ENCODE results near the gene LAMA2. TPM values are rescaled to one million over a fixed set of nuclear protein-coding genes. Genes with fewer than 3 reads are reported as not detected.

The LAMA2 gene
- total RNA-seq, 1 donor, result 9.4 TPM

- Histone ChIP-seq H3K27me3 (ENCODE audit: insufficient read depth, low read length) (no peaks in the 10 kb centered on the region), H3K36me3 (ENCODE audit: insufficient read depth, low read length) (no peaks in the 10 kb centered on the region), H2AFZ (ENCODE audit: low read length) (no peak overlapping the region), H3K27ac (ENCODE audit: low read depth, low read length) (no peak overlapping the region), H3K4me1 (ENCODE audit: insufficient read depth, low read length) (peaks cover 48% of the 10 kb centered on the region), H3K4me2 (ENCODE audit: insufficient read depth, low read length) (no peak overlapping the region), H3K79me2 (ENCODE audit: insufficient read depth, low read length) (no peaks in the 10 kb centered on the region), H3K9me3 (ENCODE audit: low read depth, low read length) (no peaks in the 10 kb centered on the region), H4K20me1 (ENCODE audit: insufficient read depth, low read length) (no peaks in the 10 kb centered on the region), H3K4me3 (ENCODE audit: insufficient read depth, low read length) (no peak overlapping the region)
- TF ChIP-seq CTCF (IDR thresholded peaks at IDR 0.05; ENCODE audit: extremely low read depth, low read depth, low read length), result no peak
- DNase-seq (ENCODE audit: insufficient read length, low spot score, missing footprints), result no peak
Observed at GRCh38 chr6:129495652-129496051, 612.7 kb downstream of the LAMA2 start.

- Histone ChIP-seq H3K36me3 (ENCODE audit: insufficient read depth, low read length) (no peaks in the 10 kb centered on the region), H3K4me3 (ENCODE audit: insufficient read depth, low read length) (no peak overlapping the region), H3K27me3 (ENCODE audit: insufficient read depth, low read length) (no peaks in the 10 kb centered on the region), H4K20me1 (ENCODE audit: insufficient read depth, low read length) (no peaks in the 10 kb centered on the region), H3K4me2 (ENCODE audit: insufficient read depth, low read length) (no peak overlapping the region), H3K9me3 (ENCODE audit: low read depth, low read length) (no peaks in the 10 kb centered on the region), H3K27ac (ENCODE audit: low read depth, low read length) (no peak overlapping the region), H3K79me2 (ENCODE audit: insufficient read depth, low read length) (no peaks in the 10 kb centered on the region), H2AFZ (ENCODE audit: low read length) (no peak overlapping the region), H3K4me1 (ENCODE audit: insufficient read depth, low read length) (peaks cover 42% of the 10 kb centered on the region)
- TF ChIP-seq CTCF (IDR thresholded peaks at IDR 0.05; ENCODE audit: extremely low read depth, low read depth, low read length), result no peak
- no peak for DNase-seq (ENCODE audit: insufficient read length, low spot score, missing footprints)
Observed at GRCh38 chr6:129497481-129498441, 614.8 kb downstream of the LAMA2 start.

- Histone ChIP-seq H3K27ac (ENCODE audit: low read depth, low read length) (no peak overlapping the region), H3K4me3 (ENCODE audit: insufficient read depth, low read length) (peak overlapping the region; percentile 49)
Observed at GRCh38 chr6:129498541-129498940, 615.6 kb downstream of the LAMA2 start.

More at GRCh38 chr6:129498541-129498940, 615.6 kb downstream of the LAMA2 start:
- H3K27me3 ChIP-seq (ENCODE audit: insufficient read depth, low read length), result no peaks in the 10 kb centered on the region
- H3K9me3 ChIP-seq (ENCODE audit: low read depth, low read length), result no peaks in the 10 kb centered on the region
- H3K4me2 ChIP-seq (ENCODE audit: insufficient read depth, low read length), result peak overlapping the region; percentile 80
- H3K79me2 ChIP-seq (ENCODE audit: insufficient read depth, low read length), result no peaks in the 10 kb centered on the region
- DNase-seq (ENCODE audit: insufficient read length, low spot score, missing footprints), result no peak
- H3K36me3 ChIP-seq (ENCODE audit: insufficient read depth, low read length), result no peaks in the 10 kb centered on the region
- TF ChIP-seq CTCF (IDR thresholded peaks at IDR 0.05; ENCODE audit: extremely low read depth, low read depth, low read length), result no peak
- peaks cover 35% of the 10 kb centered on the region for H3K4me1 ChIP-seq (ENCODE audit: insufficient read depth, low read length)
- H4K20me1 ChIP-seq (ENCODE audit: insufficient read depth, low read length), result no peaks in the 10 kb centered on the region
- H2AFZ ChIP-seq (ENCODE audit: low read length), result peak overlapping the region; percentile 74

Data from osteoblast (primary cell).